Measurements from ENCODE around the gene CHL1. TPM values are rescaled to one million over a fixed set of nuclear protein-coding genes. Genes with fewer than 3 reads are reported as not detected.

The CHL1 gene
- total and polyA plus RNA-seq, 2 of the 8 experiments (the other 6 are each of a cell fraction or from before 2014, with no cell fraction given) = 0.05 to 0.99 TPM

DNA sequence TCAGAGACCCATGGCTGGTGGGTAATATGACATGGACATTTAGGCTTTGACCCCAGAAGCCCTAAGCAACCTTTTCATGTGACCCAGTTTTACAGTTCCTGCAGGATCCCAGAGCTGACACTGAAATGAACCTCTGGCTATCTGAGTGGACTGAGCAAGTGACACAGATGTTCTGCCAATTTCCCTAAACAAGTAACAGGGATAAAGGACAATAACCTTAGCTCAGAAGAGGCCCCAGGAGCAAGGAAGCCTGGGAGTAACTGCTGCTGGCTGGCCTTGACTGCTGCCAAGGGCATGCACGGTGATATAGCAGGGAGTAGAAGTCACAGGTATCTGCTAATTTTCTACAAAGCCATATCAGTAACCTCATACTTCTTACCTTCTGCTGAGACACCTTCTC lies 177.9 kb downstream of the CHL1 start:
- FAIRE-seq = no peak
- Histone ChIP-seq H3K79me2 (ENCODE audit: control insufficient read depth in 1 of 2, insufficient read depth in 2 of 2, low read length in 2 of 2) (no peaks in the 10 kb centered on the region), H3K27ac (ENCODE audit: low read depth, low read length) (no peak overlapping the region), H3K4ac (replicated peaks; ENCODE audit: insufficient read length, low read depth, low read length) (no peak overlapping the region), H2BK12ac (ENCODE audit: low read depth, low read length) (no peak overlapping the region), H4K5ac (ENCODE audit: insufficient read length, low read depth, low read length) (no peak overlapping the region), H3K9ac (replicated peaks in 1 of 4; ENCODE audit: extremely low read depth in 1 of 4, low read depth in 3 of 4, low read length in 3 of 4) (no peak overlapping the region), H3K9me3 (ENCODE audit: insufficient read depth in 2 of 2, low read depth in 1 of 2, low read length in 1 of 2) (no peaks in the 10 kb centered on the region), H3K18ac (ENCODE audit: extremely low read depth, low read length) (no peak overlapping the region), H2BK15ac (ENCODE audit: low read length) (no peak overlapping the region), H3K4me3 (ENCODE audit: extremely low read depth in 1 of 4, insufficient read depth in 2 of 4, low read depth in 3 of 4, low read length in 4 of 4) (no peak overlapping the region), H4K20me1 (replicated peaks in 1 of 2; ENCODE audit: control insufficient read depth in 1 of 2, insufficient read depth in 2 of 2, low read length in 2 of 2) (no peaks in the 10 kb centered on the region), H3K4me1 (replicated peaks in 1 of 4; ENCODE audit: control insufficient read depth in 3 of 4, insufficient read depth in 4 of 4, low read length in 3 of 4) (no peaks in the 10 kb centered on the region), H2AFZ (ENCODE audit: low read length) (no peak overlapping the region), H3K4me2 (ENCODE audit: insufficient read depth in 1 of 2, low read depth in 2 of 2, low read length in 2 of 2) (no peak overlapping the region), H2BK20ac (ENCODE audit: low read length) (no peak overlapping the region), H3K27me3 (replicated peaks in 1 of 4; ENCODE audit: control insufficient read depth in 3 of 4, extremely low read depth in 1 of 4, insufficient read depth in 3 of 4, low read length in 3 of 4) (no peaks in the 10 kb centered on the region), H4K8ac (ENCODE audit: extremely low read depth, insufficient read depth, low read length) (no peak overlapping the region), H3K23ac (ENCODE audit: insufficient read length) (no peak overlapping the region), H3K56ac (replicated peaks; ENCODE audit: insufficient read length, low read depth, low read length) (no peak overlapping the region), H3K14ac (ENCODE audit: insufficient read length) (no peak overlapping the region), H2BK120ac (replicated peaks; ENCODE audit: low read depth, low read length) (no peak overlapping the region), H2AK5ac (ENCODE audit: low read depth, low read length) (no peak overlapping the region), H3K36me3 (ENCODE audit: control insufficient read depth in 2 of 4, insufficient read depth in 4 of 4, low read length in 3 of 4) (no peaks in the 10 kb centered on the region), H3K23me2 (ENCODE audit: low read depth, low read length) (no peaks in the 10 kb centered on the region), H3K79me1 (ENCODE audit: low read depth, low read length) (no peaks in the 10 kb centered on the region), H4K91ac (replicated peaks; ENCODE audit: insufficient read length, low read length) (no peak overlapping the region), H2BK5ac (ENCODE audit: low read depth, low read length) (no peak overlapping the region)
- DNase-seq (ENCODE audit: low read depth in 1 of 2, low spot score in 2 of 2) = no peak
- CTCF ChIA-PET (ENCODE audit: partially characterized antibody) = interaction anchor here (1.1 to 2.9 kb wide), 2 partner anchors 20 to 101 kb away, joined by 3 to 9 read pairs; no protein-coding TSS in a partner anchor
- TF ChIP-seq JUN (IDR thresholded peaks at IDR 0.05; ENCODE audit: low read depth, low read length) = no peak
- POLR2A ChIA-PET (ENCODE audit: partially characterized antibody) = no interaction called here
- WGBS, 2 experiments (ENCODE audit: extremely low coverage in 1 of 2, insufficient coverage in 1 of 2, insufficient read length in 1 of 2, insufficient replicate concordance in 2 of 2, low coverage in 1 of 2, low lambda C conversion rate in 2 of 2, missing lambda C conversion rate in 1 of 2) = 0% methylated on average over 1 of the region's 1 CpG; no CpG with 5 or more reads in 1 of the 2 experiments
